H1 (cell line): ENCODE data around the gene KCP. TPM values are rescaled to one million over a fixed set of nuclear protein-coding genes. Genes with fewer than 3 reads are reported as not detected.
A peak's percentile ranks its signal among the peaks of the same experiment; 100 is the strongest.

Experiments used
- CTCF ChIP-seq, 3 experiments: IDR thresholded peaks; 1 replicate in 2 of 3; 2 replicates in 1 of 3; pipeline versions ENCODE4 v1.5.1 to v1.6.1; 2011; ENCODE audit warnings: low read length in 3 of 3, mild to moderate bottlenecking in 3 of 3, inconsistent platforms in 2 of 3, low read depth in 1 of 3, moderate library complexity in 1 of 3; ENCODE audit not compliant: insufficient read depth in 1 of 3; ENCODE audit errors: control extremely low read depth in 1 of 3
- polyA plus RNA-seq, 7 experiments: library from polyadenylated mRNA; depleted of rRNA in 3 of 7; stranded (reverse) in 5 of 7; unstranded in 2 of 7; fragments of >200 nt in 5 of 7; fragments of 200-250 nt in 2 of 7; gene quantifications; 1 replicate in 5 of 7; 2 replicates in 1 of 7; 4 replicates in 1 of 7; pipeline versions ENCODE4 v1.2.1 to v1.2.3, GENCODE V29; 2011 to 2013; ENCODE audit warnings: missing spikeins in 2 of 7, mixed read lengths in 2 of 7
- total RNA-seq: library from RNA; stranded (reverse); fragmentation: NEBNext Ultra II Directional; extraction: Animal tissue kit (Norgen Biotek cat#: 25700); gene quantifications from 2 replicates; pipeline ENCODE4 v1.2.1, GENCODE V29; 2021

KCP gene
- total and polyA plus RNA-seq, 2 of the 8 experiments (the other 6 are each of a cell fraction or from before 2014, with no cell fraction given), result 1.3 to 2.0 TPM

DNA sequence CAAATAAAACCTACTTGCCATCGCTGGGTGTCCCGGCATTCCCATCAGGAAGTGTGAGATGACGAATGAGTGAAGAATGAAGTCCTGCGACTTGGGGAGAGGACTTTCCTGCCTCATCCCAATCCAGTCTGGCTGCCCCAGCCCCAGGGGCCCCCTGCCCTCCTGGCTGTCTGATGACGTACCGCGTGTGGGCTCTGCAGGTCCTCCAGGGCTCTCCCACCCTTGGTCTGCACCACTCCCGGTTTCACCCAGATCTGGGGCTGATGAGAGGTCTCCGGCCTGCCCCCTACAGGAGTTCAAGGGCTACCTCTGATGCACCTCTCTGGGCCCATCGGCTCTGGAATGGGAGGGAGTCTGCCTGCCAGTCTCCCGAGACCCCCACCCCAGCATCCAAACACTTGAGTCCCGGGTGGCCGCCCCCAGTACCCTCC is 38.1 kb downstream of the KCP start (continued):
- TF ChIP-seq CTCF (IDR thresholded peaks at IDR 0.05; ENCODE audit: control extremely low read depth in 1 of 3, insufficient read depth in 1 of 3, low read depth in 1 of 3, low read length in 3 of 3), result peak in 2 of 3 experiments; percentile 52 to 60; a peak in 3 of 4 replicates
